Measurements from ENCODE around the gene PRKCE.

DNA sequence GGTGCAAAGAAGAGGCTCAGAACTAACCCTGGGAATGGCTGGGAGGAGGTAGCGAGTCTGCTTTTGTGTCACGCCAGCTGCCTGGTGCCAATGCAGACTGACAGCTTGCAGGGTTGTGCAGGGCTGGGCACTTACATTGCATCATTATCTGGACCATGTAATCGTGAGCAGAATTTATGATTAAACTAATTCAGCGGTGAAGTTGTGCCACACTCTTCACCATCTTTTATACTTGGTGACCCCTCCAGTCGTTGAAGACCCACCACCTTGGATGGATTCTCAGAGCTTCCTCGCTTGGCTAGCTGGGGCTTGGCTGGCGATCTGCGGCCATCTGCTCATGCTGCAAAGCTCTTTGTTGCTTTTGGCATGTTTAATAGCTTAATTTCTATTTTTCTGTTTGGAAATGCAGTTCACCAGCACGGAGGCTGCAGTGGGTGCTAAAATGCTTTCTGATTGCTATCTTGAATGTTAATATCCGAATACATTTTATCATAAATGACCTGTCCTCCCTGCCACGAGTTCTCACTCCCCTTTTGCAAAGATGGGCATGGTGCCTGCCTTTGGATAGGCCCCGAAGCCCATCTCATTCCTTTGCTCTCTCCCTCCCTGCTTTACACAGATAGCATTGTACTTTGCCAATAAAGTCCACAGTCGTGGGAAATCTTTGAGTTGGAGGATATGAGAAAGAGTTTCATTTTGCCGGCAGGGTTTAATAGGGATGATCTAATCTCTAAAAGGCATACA lies 188.2 kb downstream of the PRKCE start:
- TF ChIP-seq EZH2 (IDR thresholded peaks at IDR 0.05) (no peak), POLR2AphosphoS5 (IDR thresholded peaks at IDR 0.05; ENCODE audit: borderline replicate concordance, low read depth, low read length) (no peak), FOXP2 (optimal IDR thresholded peaks at IDR 0.05; ENCODE audit: control extremely low read depth, extremely low read length, insufficient read depth) (no peak)
